ENCODE data around the gene ENO1. TPM values are rescaled to one million over a fixed set of nuclear protein-coding genes. Genes with fewer than 3 reads are reported as not detected.

ENO1 gene
- total and polyA plus RNA-seq, 2 of the 8 experiments (the other 6 are each of a cell fraction or from before 2014, with no cell fraction given) = 1,763 to 2,117 TPM

DNA sequence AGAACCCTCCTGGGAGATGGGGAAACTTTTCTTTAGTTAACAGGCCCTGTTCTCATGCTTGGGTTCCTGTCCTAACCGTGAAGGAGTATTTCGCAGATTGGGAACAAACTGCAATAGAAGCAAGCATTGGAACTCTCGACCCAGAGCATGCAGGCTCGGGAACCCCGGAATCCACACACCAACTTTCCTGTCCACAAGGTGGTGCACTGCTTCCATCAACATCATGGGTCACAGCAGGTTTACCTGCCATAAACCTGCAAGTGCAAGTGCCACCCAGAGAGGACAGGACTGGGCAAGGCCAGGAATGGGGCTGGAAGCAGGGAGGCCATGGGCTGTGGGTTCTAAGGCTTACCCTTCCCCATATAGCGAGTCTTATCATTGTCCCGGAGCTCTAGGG is 6.9 kb downstream of the ENO1 start (continued):
- TF ChIP-seq, protein P1, sequence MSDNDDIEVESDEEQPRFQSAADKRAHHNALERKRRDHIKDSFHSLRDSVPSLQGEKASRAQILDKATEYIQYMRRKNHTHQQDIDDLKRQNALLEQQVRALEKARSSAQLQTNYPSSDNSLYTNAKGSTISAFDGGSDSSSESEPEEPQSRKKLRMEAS (IDR thresholded peaks at IDR 0.05) = 0 out of 2 replicates have a peak, but pooled peaks have one; percentile 18

All from H1 (cell line).